T-helper 2 cell treated with Interferon-gamma antibody and Interleukin-4, amounts not matched to agents 5 μg/mL and 100 μg/mL, for 36 hours (primary cell): ENCODE data around the gene ANKRD10.

Source experiments
- DNase-seq: peaks from one replicate; pipeline ENCODE4 v3.0.0; 2021; ENCODE audit warnings: low spot score
- H3K27ac Mint-ChIP-seq: one replicate; pipeline ENCODE4 v1.8.0; 2021; ENCODE audit warnings: mild to moderate bottlenecking, mixed read lengths
- H3K27me3 Mint-ChIP-seq: one replicate; pipeline ENCODE4 v1.8.0; 2021; ENCODE audit warnings: low read depth, mixed read lengths
- H3K36me3 Mint-ChIP-seq: one replicate; pipeline ENCODE4 v1.8.0; 2021; ENCODE audit warnings: low read depth, mixed read lengths
- H3K4me1 Mint-ChIP-seq: one replicate; pipeline ENCODE4 v1.8.0; 2021; ENCODE audit warnings: low read depth, mixed read lengths
- H3K4me3 Mint-ChIP-seq: one replicate; pipeline ENCODE4 v1.8.0; 2022; ENCODE audit warnings: mild to moderate bottlenecking, moderate library complexity, mixed read lengths
- H3K9me3 Mint-ChIP-seq: one replicate; pipeline ENCODE4 v1.8.0; 2021; ENCODE audit warnings: mixed read lengths

ANKRD10 gene

GRCh38 chr13:110866491-110867170 is 48.2 kb downstream of the ANKRD10 start:
- no peak for DNase-seq
- peaks cover 44% of the 10 kb centered on the region for H3K27me3 Mint-ChIP-seq
- no peaks in the 10 kb centered on the region for H3K9me3 Mint-ChIP-seq
- no peak overlapping the region for H3K27ac Mint-ChIP-seq
- H3K4me3 Mint-ChIP-seq, result no peak overlapping the region
- no peaks in the 10 kb centered on the region for H3K36me3 Mint-ChIP-seq
- H3K4me1 Mint-ChIP-seq, result no peaks in the 10 kb centered on the region

- Mint-ChIP-seq H3K27me3 (peaks cover 20% of the 10 kb centered on the region), H3K27ac (no peak overlapping the region), H3K36me3 (no peaks in the 10 kb centered on the region), H3K4me1 (no peaks in the 10 kb centered on the region), H3K9me3 (no peaks in the 10 kb centered on the region), H3K4me3 (no peak overlapping the region)
- DNase-seq, result no peak
These were observed 51.2 kb downstream of the ANKRD10 start for GRCh38 chr13:110863685-110864084.

GRCh38 chr13:110860983-110861382 is 53.9 kb downstream of the ANKRD10 start:
- peaks cover 13% of the 10 kb centered on the region for H3K27me3 Mint-ChIP-seq
- peaks cover 17% of the 10 kb centered on the region for H3K9me3 Mint-ChIP-seq
- DNase-seq, result no peak
- no peak overlapping the region for H3K4me3 Mint-ChIP-seq
- peaks cover 11% of the 10 kb centered on the region for H3K4me1 Mint-ChIP-seq
- peaks cover 3% of the 10 kb centered on the region for H3K36me3 Mint-ChIP-seq
- H3K27ac Mint-ChIP-seq, result no peak overlapping the region

GRCh38 chr13:110856942-110857835 is 57.7 kb downstream of the ANKRD10 start:
- peaks cover 11% of the 10 kb centered on the region for H3K4me1 Mint-ChIP-seq
- peaks cover 3% of the 10 kb centered on the region for H3K36me3 Mint-ChIP-seq
- H3K4me3 Mint-ChIP-seq, result no peak overlapping the region
- no peak for DNase-seq
- peaks cover 4% of the 10 kb centered on the region for H3K27me3 Mint-ChIP-seq
- H3K27ac Mint-ChIP-seq, result peak overlapping the region; percentile 33
- peaks cover 17% of the 10 kb centered on the region for H3K9me3 Mint-ChIP-seq

GRCh38 chr13:110855363-110855762 is 59.5 kb downstream of the ANKRD10 start:
- peaks cover 12% of the 10 kb centered on the region for H3K27me3 Mint-ChIP-seq
- H3K4me3 Mint-ChIP-seq, result no peak overlapping the region
- H3K4me1 Mint-ChIP-seq, result peaks cover 11% of the 10 kb centered on the region
- H3K27ac Mint-ChIP-seq, result no peak overlapping the region
- no peak for DNase-seq
- H3K9me3 Mint-ChIP-seq, result peaks cover 17% of the 10 kb centered on the region
- H3K36me3 Mint-ChIP-seq, result peaks cover 3% of the 10 kb centered on the region

GRCh38 chr13:110854866-110855265 is 60.0 kb downstream of the ANKRD10 start:
- Mint-ChIP-seq H3K27ac (no peak overlapping the region), H3K4me3 (no peak overlapping the region), H3K36me3 (peaks cover 3% of the 10 kb centered on the region), H3K4me1 (peaks cover 11% of the 10 kb centered on the region), H3K27me3 (peaks cover 16% of the 10 kb centered on the region), H3K9me3 (peaks cover 17% of the 10 kb centered on the region)
- no peak for DNase-seq

- Mint-ChIP-seq H3K9me3 (peaks cover 17% of the 10 kb centered on the region), H3K27me3 (peaks cover 20% of the 10 kb centered on the region), H3K27ac (no peak overlapping the region), H3K36me3 (peaks cover 3% of the 10 kb centered on the region), H3K4me3 (no peak overlapping the region), H3K4me1 (peaks cover 10% of the 10 kb centered on the region)
- no peak for DNase-seq
These were observed 61.6 kb downstream of the ANKRD10 start for GRCh38 chr13:110853235-110853721.

GRCh38 chr13:110850840-110851239 is 64.0 kb downstream of the ANKRD10 start:
- Mint-ChIP-seq H3K9me3 (no peaks in the 10 kb centered on the region), H3K36me3 (no peaks in the 10 kb centered on the region), H3K4me3 (no peak overlapping the region), H3K4me1 (no peaks in the 10 kb centered on the region), H3K27ac (no peak overlapping the region), H3K27me3 (peaks cover 29% of the 10 kb centered on the region)
- DNase-seq, result no peak

GRCh38 chr13:110850006-110850405 is 64.9 kb downstream of the ANKRD10 start:
- Mint-ChIP-seq H3K27me3 (peaks cover 35% of the 10 kb centered on the region), H3K9me3 (no peaks in the 10 kb centered on the region), H3K36me3 (no peaks in the 10 kb centered on the region), H3K4me3 (no peak overlapping the region), H3K4me1 (no peaks in the 10 kb centered on the region), H3K27ac (no peak overlapping the region)
- no peak for DNase-seq

- Mint-ChIP-seq H3K4me1 (no peaks in the 10 kb centered on the region), H3K27me3 (peaks cover 39% of the 10 kb centered on the region), H3K36me3 (no peaks in the 10 kb centered on the region), H3K27ac (no peak overlapping the region), H3K9me3 (no peaks in the 10 kb centered on the region), H3K4me3 (no peak overlapping the region)
- no peak for DNase-seq
These were observed 69.3 kb downstream of the ANKRD10 start for GRCh38 chr13:110845520-110845919.

GRCh38 chr13:110841846-110842245 is 73.0 kb downstream of the ANKRD10 start:
- peaks cover 32% of the 10 kb centered on the region for H3K27me3 Mint-ChIP-seq
- H3K36me3 Mint-ChIP-seq, result no peaks in the 10 kb centered on the region

GRCh38 chr13:110841406-110841805 is 73.5 kb downstream of the ANKRD10 start:
- DNase-seq, result no peak
- Mint-ChIP-seq H3K9me3 (no peaks in the 10 kb centered on the region), H3K4me1 (no peaks in the 10 kb centered on the region), H3K4me3 (no peak overlapping the region), H3K27me3 (peaks cover 29% of the 10 kb centered on the region), H3K36me3 (no peaks in the 10 kb centered on the region), H3K27ac (no peak overlapping the region)

More at GRCh38 chr13:110841846-110842245, 73.0 kb downstream of the ANKRD10 start:
- DNase-seq, result no peak
- H3K4me3 Mint-ChIP-seq, result no peak overlapping the region
- H3K4me1 Mint-ChIP-seq, result no peaks in the 10 kb centered on the region
- no peaks in the 10 kb centered on the region for H3K9me3 Mint-ChIP-seq
- no peak overlapping the region for H3K27ac Mint-ChIP-seq

GRCh38 chr13:110838867-110839538 is 75.9 kb downstream of the ANKRD10 start:
- Mint-ChIP-seq H3K27me3 (peaks cover 15% of the 10 kb centered on the region), H3K27ac (no peak overlapping the region), H3K4me3 (no peak overlapping the region), H3K4me1 (no peaks in the 10 kb centered on the region), H3K36me3 (no peaks in the 10 kb centered on the region), H3K9me3 (no peaks in the 10 kb centered on the region)
- DNase-seq, result no peak

GRCh38 chr13:110838116-110838515 is 76.8 kb downstream of the ANKRD10 start:
- Mint-ChIP-seq H3K27ac (no peak overlapping the region), H3K4me3 (no peak overlapping the region), H3K9me3 (no peaks in the 10 kb centered on the region), H3K27me3 (peaks cover 15% of the 10 kb centered on the region), H3K4me1 (no peaks in the 10 kb centered on the region), H3K36me3 (no peaks in the 10 kb centered on the region)
- DNase-seq, result no peak
